ENCODE data around the gene KRT38.

Gene KRT38

GRCh38 chr17:41440531-41441033 is at the start of gene KRT38:
Gene KRT38 (minus strand): TSS chr17:41440983. CDS start chr17:41440921, 62 bp downstream.
- no peak for DNase-seq

DNA sequence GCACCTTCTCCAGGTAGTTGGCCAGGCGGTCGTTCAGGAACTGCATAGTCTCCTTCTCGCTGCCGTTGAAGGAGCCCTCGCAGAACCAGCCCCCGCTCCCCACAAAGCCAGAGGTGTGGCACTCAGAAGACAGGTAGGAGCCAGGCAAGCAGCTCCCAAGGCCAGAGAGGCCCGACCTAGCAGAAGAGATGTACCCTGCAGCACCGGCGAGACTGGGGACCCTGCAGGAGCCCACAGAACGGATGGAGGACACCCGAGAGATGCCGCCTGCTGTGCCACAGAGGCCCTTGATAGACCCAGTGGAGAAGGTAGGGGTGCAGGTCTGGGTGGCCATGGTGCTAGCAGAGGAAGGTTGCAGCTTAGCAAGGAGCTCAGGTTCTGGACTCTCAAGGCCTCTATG is 48.7 kb upstream of the KRT38 start, which contains the start of gene KRT36:
Gene KRT36 (minus strand): TSS at position 380 of the 400 bp plus-strand sequence. CDS start 46 bp downstream, at position 334.
- no peak for DNase-seq

DNA sequence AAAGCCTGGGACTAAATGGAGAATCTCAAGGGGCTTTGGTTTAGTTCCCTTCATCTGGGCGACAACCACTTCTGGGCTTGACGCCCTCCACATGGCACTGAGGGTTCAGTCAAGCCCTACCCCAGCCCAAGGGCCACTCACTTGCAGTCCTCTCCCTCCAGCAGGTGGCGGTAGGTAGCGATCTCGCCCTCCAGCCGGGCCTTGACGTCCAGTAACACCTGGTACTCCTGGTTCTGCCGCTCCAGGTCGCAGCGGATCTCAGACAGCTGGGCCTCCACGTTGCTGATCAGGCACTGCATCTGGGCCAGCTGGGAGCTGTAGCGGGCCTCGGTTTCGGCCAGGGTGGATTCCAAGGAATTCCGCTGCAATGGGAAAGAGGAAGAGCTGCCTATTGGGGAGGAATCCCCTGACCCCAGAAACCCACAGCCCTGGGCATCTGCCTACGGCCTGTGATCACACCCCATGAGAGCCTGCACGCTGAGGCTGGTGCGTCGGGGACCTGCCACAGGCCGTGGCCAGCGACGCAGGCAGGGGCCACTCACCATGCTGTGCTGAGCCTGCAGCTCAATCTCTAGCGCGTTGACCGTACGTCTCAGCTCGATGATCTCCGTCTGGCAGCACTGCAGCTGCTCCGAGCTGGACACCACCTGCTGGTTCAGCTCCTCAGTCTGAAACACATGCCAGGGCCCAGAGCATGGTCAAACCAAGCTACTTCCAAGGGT is 46.2 kb upstream of the KRT38 start:
- DNase-seq, result no peak

DNA sequence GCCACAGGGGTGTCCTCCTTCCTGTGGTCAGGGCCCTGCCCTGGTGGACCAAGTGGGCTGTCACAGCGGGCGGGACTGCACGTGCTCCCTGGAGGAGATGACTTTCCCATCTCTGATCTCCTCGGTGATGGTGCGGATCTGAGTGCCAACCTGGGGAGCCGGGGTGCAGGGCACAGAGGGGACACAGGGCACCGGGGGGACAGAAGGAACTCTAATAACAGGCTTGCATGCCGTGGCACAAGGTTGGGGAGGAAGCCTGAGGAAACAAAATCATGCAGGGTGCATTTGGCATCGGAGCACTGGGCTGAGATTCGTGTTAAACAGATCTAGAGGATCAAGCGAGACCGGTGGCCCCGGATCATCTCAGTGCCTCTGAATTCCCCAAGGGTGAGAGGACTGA is 45.5 kb upstream of the KRT38 start:
- DNase-seq, result no peak

DNA sequence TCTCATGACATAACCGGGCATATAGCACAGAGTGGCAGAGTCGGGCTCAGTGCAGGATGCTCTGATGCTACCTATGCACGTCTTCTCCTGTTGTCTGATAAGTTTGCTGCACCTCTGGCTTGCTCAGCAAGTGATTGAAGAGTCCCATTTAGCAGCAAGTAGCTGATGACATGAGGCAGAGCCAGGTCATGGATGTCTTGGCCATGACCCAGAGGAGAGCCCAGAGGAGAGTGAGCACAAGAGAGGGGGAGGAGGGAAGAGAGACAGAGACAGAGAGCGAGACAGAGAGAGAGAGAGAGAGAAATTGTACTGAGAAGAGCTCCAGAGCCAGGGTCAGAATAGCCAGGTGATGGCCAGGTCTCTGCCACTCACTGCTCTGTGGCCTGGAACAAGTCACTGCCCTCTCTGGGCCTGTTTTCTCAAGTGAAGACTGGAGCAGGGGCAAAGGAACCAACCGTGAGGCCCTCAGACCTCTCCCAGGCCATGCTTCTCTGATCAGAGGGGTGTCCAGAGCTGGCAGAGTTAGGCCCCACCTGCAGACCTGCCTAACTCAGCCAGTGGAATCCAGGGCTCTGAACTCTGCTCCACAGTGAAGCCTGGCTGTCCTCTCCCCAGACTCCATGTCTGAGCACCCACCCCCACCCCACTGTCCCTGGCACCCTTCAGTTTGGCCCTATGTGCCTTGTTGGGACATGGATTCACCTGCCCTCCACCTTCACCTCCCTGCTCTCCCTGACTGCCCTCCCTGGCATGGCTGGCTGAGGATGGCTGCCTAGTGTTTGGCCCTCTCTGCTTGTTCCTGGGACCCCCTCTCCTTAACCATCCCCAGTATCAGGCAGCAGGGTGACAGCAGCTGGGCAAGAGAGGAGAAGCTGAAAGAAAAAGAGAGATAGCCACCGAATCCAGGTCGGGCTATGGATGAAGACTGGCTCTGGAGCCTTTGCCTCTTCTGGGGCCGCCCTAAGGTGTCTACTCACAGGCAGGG is 44.4 kb upstream of the KRT38 start:
- no peak for DNase-seq

DNA sequence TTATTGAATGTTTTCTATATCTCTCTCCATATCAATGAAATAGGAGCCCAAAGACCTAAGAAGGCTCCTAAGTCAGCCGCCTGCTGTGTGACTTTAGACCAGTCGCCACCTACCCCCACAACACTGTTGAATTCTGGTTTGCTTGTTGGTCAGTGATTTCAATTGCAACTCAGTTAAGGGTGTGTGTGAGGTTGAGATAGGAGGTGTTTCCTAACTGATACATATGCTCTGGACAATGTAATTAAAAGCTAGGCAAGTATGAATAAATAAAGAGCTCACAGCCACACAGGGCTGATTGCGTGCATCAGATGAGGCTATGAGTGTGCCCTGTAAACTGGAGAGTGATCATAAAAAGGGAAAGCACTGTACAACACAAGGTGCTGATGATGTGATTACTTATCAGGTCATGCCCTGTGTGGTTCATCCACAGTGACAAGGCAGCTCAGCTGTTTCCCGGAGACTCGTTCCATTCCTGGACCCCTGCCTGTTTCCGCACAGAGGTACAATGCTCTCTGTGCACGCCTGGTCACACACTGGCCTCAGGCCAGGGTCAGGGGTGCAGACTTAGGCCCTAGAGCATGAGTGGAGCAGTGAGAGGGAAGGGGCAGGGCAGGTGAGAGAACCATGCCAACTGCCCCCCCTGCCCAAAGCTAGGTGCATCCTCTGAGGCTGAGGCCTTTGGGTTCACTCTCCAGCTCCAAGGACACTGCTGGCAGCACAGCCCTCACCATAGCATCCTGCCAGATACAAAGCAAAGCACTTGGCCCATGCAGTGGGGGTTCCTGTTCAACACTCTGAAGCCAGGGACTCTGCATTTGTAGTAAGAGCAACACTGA is 43.4 kb upstream of the KRT38 start:
- no peak for DNase-seq

DNA sequence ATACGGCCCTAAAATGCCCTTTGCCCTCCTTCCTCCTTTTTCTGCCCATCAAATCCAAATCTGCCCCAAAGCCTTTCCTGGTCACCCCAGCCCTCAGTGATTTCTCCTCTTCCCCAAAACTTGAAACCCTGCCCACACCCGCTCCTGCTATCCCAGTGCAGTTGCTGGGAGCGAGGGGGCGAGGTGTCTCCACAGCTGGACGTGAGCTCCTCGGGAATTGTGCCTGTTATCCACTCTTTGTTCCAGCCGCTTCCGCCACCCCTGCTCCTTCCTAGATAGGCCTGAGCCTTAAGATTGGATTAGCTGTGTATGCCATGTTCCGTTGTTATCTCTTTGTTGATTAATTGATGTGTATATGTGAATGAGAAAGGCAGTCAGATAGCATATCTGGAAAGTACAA is 42.7 kb upstream of the KRT38 start:
- no peak for DNase-seq

DNA sequence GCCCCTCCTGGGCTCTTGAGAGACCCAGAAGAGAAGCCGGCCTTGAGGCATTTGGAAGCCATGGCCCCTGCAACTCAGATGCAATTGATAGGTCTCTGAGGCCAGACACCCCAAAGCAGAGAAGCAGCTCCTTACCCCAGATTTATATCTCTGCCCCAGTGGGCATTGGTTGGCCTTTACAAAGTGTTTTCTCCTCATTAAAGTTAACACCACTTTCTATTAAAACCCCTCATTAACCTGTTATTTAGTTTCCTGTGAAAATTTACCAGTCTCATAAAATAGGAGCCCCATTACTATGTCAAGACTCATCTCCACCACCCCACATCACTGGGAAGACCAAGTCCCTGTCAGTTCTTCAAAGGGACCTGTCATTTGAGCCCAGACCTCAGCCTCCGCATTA is 40.3 kb upstream of the KRT38 start, which contains the start of gene KRT35:
Gene KRT35 (minus strand): TSS at position 116 of the 400 bp plus-strand sequence. CDS start 54 bp downstream, at position 62.
- DNase-seq, result no peak

GRCh38 chr17:41480581-41480980 is 39.8 kb upstream of the KRT38 start:
- no peak for DNase-seq

GRCh38 chr17:41480136-41480535 is 39.4 kb upstream of the KRT38 start:
- DNase-seq, result no peak

GRCh38 chr17:41478237-41478636 is 37.5 kb upstream of the KRT38 start:
- DNase-seq, result no peak

GRCh38 chr17:41476866-41477815 is 36.4 kb upstream of the KRT38 start:
- DNase-seq, result no peak

GRCh38 chr17:41475421-41475820 is 34.6 kb upstream of the KRT38 start:
- no peak for DNase-seq

DNA sequence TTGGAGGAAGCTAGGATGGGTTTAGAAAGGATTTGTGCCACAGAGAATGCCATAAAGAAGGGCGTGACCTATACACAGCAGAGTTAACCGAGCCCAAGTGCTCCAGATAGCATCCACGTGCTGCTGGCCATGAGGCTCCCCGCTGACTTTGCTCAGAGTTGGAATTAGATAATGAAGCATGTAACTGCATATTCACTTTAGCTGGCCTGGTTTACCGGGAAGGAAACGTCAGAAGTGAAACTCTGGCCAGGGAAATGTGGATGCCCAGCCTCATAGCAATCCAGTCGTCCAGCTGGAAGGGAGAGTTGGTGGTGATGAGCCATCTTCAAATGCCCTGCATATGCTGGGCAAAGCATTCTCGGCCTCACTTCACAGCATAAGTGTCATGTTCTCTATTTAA is 34.1 kb upstream of the KRT38 start:
- no peak for DNase-seq

DNA sequence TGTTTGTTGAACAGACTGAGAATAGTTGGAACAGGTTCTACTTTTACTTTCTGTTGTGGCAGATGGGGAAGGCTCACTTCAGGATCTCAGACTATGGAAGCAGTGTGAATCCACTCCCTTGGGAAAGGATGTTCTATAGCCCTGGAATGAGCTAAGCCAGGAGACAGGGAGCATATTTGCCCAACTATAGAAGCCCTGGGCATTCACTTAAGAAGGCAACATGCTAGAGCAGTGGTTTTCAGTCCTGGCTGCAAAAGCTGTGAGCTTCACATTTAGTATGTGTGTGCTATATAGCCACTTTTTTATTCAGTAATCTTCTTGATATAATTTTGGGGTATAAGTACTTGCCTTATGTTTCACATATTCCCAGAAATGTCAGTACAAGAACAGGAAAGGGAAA is 27.6 kb upstream of the KRT38 start:
- DNase-seq, result no peak

DNA sequence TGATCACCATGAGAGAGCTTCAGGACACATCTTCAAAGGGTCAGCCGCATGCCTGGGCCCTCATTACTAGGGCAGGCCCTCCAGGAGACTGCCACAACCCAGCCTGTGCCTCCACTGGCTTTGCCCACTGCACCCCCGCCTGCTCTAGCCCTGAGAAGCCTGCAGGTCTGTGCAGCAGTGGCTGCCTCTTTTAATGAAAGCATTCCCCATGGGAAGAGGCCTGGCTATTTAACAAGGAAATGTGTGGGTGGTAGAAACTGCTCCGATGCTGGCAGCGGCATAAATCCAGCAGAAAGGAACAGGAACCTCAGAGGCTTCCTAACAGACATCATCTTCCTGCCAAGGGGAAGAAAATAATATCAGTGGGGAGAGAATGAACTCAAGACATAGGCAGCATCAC is 26.8 kb upstream of the KRT38 start:
- no peak for DNase-seq

GRCh38 chr17:41466988-41467387 is 26.2 kb upstream of the KRT38 start, which contains the start of gene KRT32:
Gene KRT32 (minus strand): TSS chr17:41467386. CDS start chr17:41467325, 61 bp downstream.
- DNase-seq, result no peak

GRCh38 chr17:41464682-41465081 is 23.9 kb upstream of the KRT38 start:
- DNase-seq, result no peak

DNA sequence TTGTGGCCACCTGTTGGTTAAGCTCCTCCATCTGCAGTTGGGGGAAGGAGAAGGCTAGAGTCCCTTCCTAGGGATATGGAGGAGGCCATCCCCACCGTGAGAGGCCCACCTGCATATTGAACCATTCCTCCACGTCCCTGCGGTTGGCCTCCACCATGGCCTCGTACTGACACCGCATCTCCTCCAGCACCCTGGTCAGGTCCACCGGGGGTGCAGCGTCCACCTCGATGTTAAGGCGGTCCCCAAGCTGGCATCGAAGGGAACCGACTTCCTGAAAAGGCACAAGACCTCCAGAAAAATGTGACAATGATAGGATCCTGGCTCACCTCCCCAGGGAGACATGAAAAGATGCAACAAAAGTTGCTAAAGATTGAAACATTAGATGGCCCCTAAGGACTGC is 23.4 kb upstream of the KRT38 start:
- DNase-seq, result no peak

DNA sequence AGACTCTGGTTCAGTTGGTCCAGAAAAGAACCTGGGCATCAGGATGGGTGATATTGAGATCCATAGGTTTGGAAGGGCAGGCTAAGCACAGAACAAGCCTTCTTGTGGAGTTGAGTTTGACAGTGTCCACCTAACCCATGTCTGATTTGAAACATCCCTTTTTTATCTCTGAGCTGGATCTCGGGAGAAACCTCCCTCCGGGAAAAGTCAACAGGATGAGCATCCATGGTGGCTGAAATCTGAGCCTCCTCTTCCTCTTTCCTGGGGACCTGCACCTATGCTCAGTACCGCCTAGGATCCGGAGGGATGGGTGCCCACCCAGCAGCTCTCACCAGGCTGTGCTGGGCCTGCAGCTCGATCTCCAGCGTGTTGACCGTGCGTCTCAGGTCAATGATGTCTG is 23.0 kb upstream of the KRT38 start:
- no peak for DNase-seq

GRCh38 chr17:41462705-41463104 is 21.9 kb upstream of the KRT38 start:
- DNase-seq, result no peak

Measured in NCI-H524 treated with DMSO at 0.1 percent for 48 hours (cell line).